NCI-H187 treated with DMSO at 0.1 percent for 48 hours (cell line): ENCODE results near the gene SND1.
"Not testable (repeated sequence)": the region's sequence is repeated elsewhere in the genome, so short reads cannot be mapped to it uniquely, and the experiment has no call there.

Experiments used
- DNase-seq: peaks from one replicate; lab custom pipeline; 2025; lab: John Stamatoyannopoulos, UW

Gene SND1

DNA sequence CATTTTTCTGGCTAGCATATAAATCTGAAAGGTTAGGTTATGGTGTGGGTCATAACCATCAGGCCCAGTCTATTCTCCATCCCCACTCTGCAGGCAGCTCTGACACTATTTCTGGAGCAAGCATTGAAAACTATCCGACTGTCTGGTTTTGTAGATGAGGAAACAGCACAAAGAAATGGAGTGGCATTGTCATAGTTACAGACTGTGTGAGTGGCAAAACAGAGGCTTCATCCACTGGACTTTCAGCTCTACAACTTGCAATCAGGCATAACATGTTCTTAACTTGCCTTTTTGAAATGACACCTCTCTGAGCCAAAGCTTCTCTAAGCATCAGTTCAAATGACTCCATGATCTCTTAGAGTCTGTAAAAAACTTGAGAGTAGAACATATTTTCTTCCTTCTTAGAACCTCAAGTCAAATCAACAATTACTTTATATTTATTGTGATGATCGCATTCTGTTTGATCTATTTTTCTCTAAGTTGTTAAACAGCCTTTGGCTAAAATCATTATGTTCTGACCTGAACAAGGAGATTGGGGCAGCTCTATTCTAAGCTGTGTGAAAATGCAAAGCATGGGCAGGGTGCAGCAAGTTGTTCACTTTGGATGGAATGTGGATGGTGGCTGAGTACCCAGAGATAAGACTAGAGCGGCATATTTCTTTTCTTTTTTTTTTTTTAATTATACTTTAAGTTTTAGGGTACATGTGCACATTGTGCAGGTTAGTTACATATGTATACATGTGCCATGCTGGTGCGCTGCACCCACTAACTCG lies 310.8 kb downstream of the SND1 start:
- DNase-seq = peak; percentile 84

DNA sequence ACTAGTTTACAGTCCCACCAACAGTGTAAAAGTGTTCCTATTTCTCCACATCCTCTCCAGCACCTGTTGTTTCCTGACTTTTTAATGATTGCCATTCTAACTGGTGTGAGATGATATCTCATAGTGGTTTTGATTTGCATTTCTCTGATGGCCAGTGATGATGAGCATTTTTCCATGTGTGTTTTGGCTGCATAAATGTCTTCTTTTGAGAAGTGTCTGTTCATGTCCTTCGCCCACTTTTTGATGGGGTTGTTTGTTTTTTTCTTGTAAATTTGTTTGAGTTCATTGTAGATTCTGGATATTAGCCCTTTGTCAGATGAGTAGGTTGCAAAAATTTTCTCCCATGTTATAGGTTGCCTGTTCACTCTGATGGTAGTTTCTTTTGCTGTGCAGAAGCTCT lies 311.9 kb downstream of the SND1 start:
- not testable (repeated sequence) for DNase-seq

DNA sequence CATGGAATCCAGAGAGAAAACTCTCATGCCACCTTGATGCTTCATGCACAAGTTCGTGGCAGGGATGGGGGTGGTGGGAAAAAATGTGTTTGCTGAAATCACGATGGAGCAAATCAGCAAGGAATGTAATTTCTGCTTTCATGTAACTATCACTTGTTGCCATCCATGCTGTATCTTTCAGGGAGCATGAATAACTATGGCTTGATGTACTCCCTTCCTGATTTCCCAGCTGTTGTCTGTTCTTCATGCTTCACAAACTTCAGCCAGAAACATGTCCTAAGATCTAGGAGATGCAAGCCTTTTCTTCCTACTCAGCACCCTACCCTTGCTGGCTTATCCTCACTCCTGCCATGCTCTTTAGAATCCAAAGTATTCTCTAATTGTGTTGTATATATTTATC lies 315.3 kb downstream of the SND1 start:
- no peak for DNase-seq

DNA sequence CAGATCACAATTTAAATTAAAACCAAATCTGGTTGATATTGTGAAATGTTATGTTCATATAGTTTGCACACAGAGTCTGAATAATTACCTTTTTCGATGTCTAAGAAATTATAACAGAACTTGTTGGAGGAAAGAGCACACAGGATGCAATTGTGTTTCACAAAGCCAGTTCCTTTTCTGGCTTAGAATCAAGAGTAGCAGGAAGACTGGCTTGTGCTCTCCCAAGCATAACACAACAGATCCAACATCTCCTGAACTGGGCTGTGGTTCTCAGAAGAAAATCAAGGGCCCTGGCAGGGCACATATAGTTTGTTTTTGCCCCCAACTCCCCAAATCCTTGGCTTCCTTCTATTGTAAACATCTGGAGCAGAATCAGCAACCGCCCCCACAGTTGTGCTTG lies 316.6 kb downstream of the SND1 start:
- no peak for DNase-seq

DNA sequence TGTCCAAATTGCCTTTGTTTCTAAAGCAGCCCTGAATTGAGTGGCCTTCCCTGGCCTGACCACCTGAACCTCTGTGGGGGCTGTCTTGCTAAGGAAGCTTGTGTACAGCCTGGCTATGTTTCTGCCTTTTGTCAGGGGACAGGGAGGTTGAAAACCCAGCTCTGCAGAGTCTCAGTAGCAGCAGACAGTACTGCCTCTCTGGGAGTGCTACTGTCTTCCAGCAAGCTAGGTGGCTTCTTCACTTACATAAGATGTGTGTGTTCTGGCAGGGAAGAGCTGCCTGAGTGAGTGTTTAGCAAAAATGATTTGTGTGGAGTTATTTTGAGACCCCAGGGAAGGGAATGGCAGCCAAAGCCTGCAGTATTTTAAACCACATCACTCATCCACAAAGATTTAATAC lies 321.8 kb downstream of the SND1 start:
- DNase-seq = no peak

DNA sequence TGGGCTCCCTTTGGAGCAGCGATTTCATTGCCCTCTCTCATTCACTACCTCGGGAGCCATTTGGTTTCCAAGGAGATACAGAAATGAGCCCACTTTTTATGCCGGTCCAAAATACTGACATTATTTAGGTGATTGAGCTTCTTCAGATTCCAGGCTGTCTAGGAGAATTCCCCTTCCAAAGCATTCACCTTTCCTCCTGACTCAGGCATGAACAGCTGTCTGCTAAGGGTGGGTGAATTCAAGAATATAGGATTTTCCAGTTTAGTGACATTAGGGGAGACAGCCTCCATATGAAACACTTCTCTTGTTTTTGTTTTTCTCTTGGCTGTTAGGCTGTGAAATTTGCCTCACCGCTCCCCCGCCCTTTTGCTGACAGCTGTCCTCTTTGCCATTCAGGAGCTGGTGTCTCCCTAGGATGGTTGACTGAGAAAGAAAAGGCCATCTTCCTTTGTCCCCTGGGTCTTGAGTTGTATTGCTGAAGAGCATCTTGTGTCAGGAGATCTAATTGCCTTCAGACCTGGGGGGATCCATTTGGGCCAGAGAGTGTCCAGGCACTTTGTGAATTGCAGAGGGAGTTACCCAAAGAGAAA lies 322.5 kb downstream of the SND1 start:
- DNase-seq = peak; percentile 72

DNA sequence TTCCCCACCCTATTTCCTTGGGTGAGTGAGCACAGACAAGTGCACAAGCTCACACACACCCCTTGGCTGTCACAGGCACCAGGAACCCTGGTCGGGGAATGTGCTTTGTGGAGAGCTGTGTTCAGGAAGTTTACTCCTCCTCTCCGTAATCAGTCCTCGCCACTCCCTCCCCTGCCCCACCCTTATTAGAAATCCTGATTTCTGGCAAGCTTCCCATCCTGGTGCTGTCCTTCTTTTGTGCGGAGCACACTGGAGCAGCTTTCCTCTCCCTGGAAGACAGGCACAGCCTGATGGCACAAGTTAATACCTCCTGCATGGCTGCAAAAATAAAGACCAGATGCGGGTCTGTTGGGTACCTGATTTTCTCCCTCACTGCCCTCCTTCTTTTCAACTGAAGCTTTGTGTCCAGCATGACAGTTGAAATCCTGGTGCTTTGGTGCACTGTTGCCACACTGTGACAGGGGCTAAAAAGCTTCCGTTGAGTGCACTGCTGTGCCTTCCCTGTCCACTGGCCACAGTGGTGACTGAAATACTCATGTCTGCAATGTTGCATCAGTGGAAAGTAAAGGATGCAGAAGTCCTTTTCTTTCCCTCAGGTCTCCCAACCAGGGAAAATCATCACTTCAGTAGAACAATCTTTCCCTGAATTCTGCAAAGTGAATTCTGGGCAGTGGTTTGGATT lies 324.2 kb downstream of the SND1 start:
- no peak for DNase-seq

DNA sequence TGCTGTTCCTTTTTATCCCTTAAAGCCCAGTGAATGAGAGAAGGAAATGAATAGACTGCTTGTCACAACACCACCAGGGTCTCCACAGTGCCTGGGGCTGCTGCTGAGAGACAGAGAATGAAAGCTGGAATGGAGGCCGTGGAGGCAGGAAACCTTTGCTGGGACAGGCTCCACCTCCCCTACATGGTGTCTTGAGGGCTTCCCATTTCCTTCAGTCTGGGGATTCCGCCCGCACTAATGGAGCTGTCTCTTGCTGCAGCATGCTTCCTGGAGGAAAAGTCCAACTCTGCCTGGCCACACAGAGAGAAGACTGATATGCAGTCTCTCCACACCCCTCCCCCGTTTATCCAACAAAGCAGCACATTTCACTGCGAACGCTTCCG lies 324.7 kb downstream of the SND1 start:
- no peak for DNase-seq

DNA sequence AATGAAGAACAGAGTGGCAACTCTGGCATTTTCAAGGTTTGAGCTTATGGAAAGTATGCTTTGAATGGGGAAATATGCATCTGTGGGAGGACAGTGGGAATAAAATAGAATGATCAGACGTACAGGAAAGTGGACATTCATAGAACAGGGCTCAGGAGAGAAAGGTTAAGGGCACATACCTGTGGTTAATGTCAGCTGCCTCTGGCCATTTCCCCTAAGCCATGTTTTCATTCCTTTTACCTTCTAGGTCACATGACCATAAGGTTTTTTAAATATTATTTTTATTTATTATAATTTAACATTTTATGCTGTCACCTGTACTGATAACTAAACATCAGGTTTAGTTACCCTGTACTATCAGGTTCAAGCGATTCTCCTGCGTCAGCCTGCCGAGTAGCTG lies 326.4 kb downstream of the SND1 start:
- no peak for DNase-seq

DNA sequence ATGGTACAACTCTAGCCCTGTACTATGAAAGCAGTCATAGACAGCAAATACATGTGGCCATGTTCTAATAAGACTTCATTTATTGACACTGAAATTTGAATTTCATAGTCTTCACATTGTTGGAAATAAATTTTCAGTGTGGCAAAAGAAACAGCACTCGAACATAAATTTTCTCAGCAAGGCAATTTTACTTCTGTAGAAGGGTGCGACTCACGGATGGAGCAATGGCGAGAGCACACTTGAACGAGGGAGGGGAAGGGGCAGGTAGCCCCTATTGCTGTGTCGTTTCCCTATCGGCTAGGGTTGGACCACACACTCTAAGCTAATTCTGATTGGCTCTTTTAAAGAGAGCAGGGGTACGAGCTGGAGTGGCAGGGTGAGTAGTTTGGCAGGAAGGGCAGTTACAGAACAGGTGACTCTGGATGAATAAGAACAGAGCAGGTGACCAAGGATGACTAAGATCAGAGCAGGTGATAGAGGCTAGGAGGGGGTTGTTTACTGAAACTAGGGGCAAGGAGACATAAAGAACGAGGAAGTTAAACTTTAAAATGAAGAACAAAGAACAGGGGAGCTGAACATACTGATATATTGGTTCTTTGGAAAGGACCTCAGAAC lies 327.2 kb downstream of the SND1 start:
- no peak for DNase-seq

DNA sequence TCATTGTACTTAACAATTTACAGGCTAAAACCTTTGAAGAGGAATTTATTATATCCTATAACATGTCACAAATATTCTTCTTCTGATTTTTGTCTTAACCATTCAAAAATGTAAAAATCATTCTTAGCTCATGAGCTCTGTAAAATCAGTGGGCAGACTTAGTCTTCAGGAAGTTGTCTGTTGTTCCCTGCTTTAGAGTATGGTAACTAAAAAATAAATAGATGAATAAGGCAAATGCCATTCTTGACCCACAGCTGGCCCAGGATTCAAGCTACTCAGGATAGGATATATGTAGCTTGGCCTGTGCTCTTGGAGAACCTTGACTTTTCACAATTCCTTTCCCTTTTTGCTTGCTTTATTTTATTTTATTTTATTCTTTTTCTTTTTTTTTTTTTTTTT lies 327.7 kb downstream of the SND1 start:
- no peak for DNase-seq

DNA sequence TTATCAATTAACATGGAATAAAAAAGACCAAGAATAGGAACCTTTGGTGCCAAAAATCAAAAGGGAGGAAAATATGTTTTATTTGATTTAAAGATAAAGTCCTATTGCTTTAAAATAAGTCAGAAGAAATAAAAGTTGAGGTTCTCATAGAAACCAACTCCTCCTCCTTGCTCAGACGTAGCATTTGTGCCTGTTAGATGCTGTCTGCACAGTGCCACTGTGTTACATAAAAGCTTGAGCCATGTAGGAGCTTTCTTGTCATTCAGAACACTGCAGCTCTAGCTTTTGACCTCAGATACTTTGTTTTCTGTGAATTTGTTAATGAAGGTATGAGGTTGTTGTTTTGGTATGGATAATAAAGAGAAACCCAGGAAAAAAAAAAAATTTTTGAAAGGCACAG lies 328.9 kb downstream of the SND1 start:
- no peak for DNase-seq

DNA sequence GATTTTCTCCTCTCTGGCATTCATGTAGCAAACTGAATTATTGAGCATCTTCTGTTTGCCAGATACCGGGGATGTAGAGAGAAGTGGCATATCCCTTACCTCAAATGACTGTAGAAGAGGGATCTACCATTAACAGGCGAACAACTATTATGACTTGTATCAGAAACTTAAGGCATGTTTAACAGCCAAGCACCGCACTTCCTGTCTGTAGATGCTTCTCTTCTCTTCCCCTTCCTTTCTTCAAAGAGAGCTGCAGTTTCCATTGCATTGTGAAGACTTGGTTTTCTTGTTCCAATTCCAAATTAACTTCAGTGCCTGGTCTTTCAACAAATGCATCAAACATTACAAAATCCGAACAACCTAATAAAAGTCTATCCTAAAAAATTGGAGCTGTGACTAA lies 330.0 kb downstream of the SND1 start:
- DNase-seq = no peak

DNA sequence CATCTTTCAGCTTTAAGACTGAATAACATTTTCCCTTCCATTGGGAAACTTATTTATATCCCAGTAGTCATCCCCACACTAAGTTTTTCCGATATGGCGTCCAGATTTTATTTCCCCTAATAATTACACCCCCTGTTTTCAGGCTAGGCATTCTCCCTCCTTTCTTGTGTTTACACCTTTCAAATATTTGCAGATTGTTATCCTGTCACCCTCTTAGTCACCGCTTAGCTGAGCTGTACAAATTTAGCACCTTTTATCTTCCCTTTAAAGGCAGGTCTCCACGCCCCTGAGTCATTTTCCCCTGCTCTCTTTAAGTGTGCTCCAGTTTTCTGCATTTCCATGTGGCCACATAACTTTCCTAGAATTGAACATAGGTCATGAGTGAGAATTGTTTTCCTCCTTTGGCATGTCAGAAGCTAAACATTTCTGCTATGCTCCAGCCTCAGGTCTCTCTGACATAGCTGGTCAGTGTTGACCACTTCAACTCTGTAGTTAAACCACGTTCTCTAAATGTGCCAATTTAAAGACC lies 331.9 kb downstream of the SND1 start:
- DNase-seq = no peak

DNA sequence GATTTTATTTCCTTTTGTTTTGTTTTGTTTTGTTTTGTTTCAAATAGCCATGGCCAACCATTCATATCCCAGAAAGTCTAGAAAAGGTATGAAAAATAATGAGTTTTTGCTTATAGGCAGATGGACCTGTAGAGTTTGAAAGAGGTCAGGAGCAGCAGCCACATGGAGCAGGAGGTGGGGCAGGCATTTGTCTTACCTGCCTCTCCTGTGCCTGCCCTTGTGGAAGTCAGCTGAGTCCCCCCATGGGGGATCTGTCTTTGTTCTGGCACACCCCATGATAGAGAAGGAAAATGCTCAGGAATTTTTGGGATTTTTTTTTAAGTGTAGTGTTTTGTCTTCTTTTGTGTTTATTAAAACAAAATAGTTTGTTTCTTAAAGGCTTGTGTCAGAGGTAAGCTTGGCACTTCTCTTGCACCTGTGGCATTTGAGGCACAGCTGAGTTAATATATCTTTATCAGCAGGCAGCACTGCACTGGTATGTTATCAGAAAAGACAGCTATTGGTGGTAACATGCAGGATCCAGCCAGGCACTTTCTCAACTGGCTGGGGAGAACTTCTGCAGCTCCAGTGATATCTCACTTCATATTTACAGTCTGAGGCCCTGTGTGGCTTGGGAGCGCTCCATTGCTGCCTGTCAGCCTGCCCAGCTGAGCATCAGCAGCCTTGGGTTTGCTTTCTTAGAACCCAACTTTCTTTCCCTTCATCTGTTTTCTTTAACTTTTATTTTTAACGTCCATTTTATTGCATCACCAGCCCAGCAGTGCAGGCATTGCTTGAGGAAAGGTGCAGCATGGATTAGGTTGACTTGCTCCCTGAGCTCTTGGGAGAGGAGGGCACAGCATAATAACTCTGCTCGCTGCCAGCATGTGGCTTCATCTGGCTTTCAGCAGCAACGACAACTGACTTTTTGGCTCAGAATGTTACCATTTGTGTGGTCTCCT lies 334.9 kb downstream of the SND1 start:
- DNase-seq = no peak

DNA sequence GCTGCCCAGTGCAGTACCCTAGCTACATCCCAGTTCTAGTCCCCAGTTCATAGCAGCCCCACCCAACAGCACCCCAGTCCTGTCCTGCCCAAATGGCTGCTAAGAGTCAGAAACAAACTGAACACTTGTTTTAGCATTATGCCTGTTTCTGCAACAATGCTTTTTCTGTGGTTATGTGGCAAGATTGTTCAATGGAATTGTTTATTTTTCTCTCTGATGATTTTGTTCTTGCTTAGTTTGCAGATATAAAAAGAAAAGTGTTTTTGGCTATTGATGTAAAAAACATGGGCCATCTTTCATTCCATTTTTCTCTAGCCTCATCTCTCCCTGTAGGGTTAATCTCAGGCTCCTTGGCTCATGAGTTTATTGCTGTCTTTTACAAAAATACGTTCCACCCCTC lies 336.8 kb downstream of the SND1 start:
- DNase-seq = no peak

DNA sequence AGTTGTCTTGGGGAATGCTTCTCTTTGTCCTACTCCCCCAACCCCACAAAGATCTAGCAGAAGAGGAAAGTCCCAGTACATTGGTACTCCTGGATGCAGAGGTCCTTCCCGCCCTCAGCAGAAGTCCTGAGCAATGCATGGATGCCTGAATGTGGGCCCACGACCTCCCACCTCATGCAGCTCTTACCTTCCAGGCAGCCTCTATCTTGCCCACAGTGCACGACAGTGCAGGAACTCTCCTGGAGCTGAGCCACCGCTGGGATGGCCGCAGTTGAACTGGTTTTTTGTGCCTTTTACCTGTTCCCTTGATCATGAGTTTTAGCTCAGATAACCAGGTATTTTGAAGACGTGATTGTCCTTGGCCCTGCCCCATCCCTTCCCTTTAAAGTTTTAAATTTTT lies 341.3 kb downstream of the SND1 start:
- no peak for DNase-seq

DNA sequence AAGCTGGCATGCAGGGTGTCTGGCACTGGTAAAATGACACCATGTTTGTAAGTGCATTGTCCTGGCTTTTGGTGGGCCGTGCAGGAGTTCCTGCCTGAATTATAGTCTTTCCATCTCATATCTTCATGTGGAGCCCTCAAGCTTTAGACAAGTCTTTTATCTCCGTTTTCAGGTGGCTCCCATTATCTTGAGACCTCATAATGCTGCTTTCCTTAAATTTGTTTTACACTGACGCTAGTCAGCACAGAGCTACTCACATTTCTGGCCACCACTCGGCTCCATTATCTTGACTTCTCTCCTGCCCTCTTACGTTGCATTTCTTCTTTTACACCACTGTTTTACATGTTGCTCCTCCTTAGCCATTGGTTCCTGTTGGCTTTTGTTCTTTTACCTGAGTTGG lies 342.0 kb downstream of the SND1 start:
- DNase-seq = no peak

DNA sequence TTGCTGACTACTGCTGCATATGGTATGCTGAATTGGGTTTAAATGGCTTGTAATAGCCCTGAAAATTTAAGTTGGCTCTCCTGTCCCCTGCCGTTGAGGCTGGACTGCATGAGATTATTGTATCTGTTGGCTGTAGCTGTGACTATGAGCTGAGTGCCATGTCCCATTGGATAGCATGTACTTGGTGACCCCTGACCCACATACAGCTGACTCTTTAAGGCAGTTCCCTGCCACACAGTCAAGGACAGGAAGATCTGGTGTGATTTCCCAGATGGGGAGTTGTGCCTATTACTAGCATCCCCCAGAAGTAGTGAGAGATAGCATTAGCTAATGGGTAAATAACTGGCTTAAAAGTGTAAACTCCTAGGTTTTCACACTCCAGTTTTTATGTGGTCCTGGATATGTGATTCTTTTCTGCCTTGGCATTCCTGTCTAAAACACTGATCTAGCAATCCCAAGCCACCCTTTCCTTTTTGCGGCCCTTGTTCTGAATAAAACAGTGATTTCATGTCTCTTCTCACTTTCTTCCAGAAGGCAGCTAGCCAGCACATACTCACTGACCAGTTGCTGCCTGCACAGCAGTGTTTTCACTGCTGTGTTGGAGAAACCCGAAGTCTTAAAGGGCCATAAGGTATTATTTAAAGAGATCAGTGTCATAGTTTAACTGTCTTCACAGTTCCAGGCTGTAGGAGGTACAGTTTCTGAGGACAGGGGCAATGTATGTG lies 343.3 kb downstream of the SND1 start:
- DNase-seq = no peak

DNA sequence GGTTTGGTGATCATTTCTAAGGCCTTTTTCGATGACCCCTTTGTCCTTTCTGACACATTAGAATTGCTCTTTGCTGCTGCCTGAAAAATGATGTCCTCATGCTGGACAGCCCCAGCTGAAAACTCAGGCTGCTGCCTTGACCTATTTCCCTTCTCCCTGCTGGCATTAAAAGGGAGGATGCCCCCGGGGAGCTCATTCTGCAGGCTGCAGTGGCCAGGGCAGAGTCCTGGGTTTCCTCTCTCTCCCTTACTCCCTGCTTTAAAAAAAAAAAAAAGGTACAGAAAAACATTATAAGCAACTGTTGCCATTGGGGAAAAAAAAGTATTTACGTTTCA lies 343.9 kb downstream of the SND1 start:
- DNase-seq = no peak
